Activated T-cell treated with anti-CD3 and anti-CD28 coated beads for 1 hour (primary cell): Measurements from ENCODE around the gene CLCNKB.
"Not testable (repeated sequence)": the region's sequence is repeated elsewhere in the genome, so short reads cannot be mapped to it uniquely, and the experiment has no call there.

ENCODE experiments used
- DNase-seq: peaks from one replicate; pipeline ENCODE4 v3.0.0-alpha.2; 2020; ENCODE audit warnings: low read depth

Gene CLCNKB

DNA sequence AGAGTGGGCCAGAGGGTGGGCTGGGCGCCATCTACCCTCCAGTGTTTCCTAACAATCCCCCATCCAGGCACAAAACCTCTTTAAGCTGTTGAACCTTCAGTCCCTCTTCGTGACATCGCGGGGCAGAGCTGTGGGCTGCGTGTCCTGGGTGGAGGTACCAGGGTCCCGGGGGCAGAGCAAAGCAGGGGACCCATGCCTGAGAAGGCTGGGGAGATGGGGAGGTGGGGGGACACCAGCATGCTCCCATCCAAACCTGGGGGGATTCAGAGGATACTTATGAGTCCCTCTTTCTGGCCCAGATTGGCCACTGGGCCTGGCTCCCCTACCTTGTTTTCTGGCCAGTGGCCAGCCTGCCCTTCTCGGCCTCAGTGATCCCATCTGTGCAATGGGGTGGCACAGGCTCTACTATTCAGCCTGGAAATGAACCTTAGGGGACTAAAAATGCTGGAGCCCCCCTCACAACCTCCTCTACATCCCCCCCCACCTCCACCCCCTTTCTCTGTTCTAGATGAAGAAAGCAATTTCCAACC is 10.4 kb upstream of the CLCNKB start:
- DNase-seq = not testable (repeated sequence)

DNA sequence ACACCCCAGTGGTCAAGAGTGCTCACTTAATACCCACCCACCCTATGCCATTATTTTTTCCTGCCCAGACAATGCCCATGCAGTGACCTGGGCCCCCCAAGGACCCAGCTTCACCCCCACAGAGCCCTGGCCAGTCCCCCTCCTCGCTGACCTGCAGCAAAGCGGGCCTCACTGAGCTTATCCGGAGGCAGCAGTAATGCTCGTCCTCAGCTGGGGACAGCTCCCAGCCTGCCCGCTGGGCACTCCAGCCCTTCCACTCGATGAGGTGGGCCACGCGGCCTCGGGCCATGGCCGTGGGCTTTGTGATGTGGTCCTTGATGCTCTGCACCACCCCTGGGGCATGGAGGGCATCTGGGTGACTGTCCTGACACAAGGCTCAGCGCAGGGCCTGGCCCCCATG is 7.1 kb upstream of the CLCNKB start:
- not testable (repeated sequence) for DNase-seq

DNA sequence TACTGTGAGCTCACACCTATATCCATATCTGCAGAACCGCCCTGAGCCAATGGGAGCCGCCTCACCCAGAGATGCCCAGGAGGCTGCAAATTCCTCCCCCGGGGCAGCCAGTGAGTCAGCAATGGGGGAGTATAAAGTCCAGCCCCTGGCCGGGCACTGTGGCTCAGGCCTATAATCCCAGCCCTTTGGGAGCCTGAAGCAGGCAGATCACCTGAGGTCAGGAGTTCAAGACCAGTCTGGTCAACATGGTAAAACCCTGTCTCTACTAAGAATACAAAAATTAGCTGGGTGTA is 5.0 kb upstream of the CLCNKB start:
- DNase-seq = no peak

DNA sequence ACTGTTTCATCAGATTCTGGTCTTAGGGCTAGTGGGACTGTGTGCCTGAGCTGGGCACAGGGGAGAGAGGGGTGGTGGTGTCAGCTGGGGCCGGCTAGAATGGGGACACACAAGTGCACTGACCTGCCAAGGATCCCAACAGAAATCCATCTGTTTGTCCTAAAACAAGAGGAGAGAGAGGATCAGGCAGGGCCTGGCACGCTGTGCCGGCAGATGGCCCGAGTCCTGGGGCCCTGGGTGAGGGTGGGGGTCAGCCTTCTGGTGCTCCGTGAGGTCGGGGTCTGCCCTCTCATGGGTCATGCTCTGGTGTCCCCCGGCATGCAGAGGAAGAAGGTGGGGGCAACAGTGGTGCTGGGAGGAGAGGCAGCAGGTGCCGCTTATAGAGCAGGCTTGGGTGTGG is 3.7 kb upstream of the CLCNKB start:
- DNase-seq = not testable (repeated sequence)

DNA sequence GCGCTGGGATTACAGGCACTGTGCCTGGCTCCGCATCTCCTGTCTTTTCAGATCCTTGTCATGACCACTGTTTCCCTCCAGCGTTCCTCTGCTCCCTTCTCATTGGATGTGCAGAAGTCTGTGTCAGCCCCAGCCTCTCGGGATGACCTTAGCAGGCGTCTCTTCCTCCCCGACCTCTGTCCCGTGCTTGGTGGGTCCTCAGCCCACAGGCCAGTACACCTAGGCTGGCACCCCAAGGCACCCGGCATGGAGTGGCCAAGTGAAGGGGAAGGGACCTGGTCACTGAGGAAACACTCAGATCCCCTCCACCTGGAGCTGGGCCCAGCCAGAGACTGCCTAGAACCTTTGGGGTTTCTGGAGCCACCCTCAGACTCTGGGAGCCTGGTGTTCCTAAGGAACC is 2.4 kb upstream of the CLCNKB start:
- no peak for DNase-seq

DNA sequence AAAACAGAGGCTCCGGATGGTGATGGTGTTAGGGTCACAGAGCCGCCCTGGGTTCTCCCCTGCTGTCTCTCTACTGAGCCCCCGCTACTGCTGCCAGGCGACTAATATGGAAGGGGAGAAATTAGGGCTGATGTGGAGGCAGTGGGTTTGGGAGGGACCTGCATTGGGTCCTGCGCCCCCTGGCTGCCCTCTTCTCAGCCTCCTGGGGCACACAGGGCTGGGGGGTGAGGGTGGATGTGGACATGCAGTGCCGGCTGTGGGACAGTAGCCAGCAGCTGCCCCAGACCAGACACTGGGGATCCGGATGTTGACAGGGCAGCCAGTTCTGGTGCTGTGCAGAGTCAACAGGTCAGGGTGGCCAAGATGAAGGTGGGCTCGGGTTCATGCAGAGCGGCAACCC is 1.5 kb upstream of the CLCNKB start:
- DNase-seq = no peak

DNA sequence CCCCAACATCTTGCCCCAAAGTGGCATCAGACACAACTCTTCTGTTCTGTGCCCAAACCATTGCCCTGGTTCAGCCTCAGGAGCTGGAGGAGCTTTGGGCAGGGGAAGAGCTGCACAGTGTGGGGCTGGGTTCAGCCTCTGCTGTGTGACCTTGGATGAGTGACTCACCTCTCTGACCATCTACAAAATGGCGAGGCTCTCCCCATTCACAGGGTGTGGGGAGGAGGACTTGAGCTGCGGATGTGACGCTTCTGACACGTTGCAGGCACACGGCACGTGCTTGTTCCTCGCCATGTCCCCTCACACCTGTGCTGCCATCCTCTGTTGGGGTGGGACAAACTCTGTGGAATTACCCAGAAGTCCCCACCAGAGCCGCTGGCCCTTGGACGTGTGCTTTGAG is 928 bp upstream of the CLCNKB start:
- not testable (repeated sequence) for DNase-seq

DNA sequence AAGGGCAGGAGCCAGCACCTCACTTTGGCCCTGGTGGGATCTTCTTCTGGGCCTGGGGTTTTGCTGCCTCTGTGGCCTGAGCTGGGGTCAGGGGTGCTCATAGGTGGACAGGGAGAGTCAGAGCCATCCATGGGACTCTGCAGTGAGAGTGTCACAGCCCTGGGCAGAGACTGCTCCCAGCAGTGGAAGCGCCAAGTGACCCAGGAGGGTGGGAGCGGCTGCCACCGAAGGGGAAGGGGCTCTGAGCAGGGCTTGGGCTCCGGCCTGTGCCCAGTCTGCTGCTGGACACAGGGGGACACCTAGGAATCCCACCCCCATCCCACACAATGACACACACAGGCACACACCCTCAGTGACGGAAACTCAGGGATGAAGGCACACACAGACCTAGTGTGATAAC is 368 bp downstream of the CLCNKB start:
- no peak for DNase-seq

DNA sequence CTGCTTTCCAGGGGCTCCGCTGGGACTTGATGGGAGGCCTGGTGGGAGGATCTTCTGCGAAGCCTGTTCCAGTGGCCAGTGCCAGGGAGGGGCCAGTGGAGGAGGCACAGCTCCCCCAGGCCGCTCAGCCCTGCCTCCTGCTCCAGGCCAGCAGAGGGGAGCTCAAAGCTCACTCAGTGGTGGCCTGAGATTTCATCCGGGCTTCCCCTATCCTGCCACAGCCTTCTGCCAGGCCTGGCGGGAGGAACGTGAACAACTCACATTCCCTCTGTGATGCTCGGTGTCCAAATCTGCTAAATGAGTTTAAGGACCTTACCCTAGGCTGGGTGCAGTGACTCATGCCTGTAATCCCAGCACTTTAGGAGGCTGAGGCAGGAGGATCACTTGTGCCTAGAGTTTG is 3.3 kb downstream of the CLCNKB start:
- DNase-seq = no peak

DNA sequence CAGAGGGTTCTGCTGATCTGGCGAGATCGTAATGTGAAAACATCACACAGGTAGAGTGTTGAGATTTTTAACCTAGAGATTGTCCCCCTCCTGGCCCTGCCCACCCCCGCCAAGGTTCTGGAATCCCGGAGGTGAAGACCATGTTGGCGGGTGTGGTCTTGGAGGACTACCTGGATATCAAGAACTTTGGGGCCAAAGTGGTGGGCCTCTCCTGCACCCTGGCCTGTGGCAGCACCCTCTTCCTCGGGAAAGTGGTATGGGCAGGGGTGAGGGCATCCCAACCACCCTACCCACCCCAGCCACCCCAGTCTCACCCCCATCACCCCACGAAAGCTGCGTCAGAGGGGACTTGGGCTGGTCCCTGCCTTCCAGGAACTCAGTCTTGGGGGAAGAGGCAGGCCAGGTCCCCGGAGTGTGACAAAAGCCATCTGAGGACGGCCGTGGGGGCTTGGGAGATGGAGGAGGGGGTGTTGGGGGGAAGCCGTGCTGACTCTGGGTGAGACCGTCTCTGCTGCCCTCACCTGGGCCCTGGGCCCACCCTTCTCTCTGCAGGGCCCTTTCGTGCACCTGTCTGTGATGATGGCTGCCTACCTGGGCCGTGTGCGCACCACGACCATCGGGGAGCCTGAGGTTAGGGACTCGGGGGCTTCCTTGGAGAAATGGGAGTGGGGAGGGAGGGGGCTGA is 4.4 kb downstream of the CLCNKB start:
- no peak for DNase-seq

DNA sequence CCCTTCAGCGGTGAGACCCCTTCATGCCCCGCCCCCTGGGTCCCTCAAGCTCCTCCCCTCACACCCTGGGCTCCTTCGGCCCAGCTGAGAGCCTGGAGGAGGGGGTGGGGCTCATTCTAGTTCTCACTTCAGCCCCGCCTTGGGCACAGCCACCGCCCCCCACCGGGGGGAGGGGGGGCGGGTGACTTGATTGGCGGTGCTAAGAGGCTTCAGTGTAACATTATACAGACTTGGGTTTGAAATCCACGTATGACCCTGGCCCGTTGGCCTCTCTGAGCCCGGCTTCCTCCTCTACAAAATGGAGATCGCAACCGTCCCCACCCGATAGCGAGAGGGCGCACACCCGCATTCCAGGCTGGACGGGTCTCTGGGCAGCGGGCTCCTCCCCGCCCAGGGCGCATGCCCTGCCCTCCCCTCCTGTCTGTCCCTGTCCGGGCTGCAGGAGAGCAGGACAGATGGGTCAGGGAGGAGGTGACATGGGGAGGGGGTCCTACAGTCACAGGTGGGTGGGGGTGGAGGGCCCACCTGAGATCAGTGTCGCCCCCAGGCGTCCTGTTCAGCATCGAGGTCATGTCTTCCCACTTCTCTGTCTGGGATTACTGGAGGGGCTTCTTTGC is 5.1 kb downstream of the CLCNKB start:
- DNase-seq = peak; percentile 35

DNA sequence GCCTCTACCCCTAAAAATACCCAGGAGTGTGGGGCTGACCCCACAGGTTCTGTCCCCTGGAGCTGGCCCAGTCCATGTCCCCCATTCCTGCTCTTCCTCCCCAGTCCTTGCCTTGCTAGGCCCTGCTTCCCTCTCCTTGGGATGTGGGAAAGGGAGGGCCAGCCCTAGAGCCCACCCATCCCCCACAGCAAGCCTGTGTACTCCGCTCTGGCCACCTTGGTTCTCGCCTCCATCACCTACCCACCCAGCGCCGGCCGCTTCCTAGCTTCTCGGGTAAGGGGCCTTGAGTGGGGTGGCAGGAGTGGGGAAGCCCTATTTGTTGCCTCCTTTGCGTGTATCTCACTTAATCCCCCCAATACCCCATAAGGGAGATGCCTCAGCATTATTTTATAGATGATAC is 6.7 kb downstream of the CLCNKB start:
- no peak for DNase-seq

DNA sequence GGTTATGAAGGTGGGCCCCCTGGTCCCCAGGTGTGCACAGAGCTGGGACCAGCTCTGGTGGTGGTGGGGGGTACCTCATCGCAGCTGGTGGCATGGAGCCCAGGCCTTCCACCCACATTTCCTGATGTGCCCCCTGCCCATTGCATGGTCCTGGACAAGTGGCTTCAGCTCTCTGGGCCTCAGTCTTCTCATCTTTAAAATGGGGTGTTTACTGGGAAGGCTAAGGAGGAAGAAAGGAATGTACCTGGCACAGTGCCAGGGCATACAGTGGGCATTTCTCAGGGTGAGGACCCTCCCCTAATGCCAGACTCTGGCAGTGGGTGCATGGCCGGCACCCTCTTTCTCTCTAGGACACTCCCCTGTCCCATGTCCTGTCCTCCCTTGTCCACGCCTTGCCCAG is 7.5 kb downstream of the CLCNKB start:
- no peak for DNase-seq

DNA sequence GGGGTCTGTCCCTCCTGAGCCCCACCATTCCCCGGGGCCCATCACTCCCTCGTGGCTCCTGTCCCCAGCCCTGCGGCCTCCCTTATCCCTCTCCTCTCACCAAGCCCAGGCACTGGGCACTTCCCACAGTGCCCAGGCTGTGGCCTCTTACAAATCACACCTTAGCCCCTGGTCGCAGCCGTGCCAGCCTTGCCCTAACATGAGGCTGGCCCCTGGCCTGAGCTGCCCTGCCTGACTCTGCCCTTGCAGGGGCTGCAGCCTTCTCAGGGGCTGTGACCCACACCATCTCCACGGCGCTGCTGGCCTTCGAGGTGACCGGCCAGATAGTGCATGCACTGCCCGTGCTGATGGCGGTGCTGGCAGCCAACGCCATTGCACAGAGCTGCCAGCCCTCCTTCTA is 8.4 kb downstream of the CLCNKB start:
- DNase-seq = not testable (repeated sequence)

DNA sequence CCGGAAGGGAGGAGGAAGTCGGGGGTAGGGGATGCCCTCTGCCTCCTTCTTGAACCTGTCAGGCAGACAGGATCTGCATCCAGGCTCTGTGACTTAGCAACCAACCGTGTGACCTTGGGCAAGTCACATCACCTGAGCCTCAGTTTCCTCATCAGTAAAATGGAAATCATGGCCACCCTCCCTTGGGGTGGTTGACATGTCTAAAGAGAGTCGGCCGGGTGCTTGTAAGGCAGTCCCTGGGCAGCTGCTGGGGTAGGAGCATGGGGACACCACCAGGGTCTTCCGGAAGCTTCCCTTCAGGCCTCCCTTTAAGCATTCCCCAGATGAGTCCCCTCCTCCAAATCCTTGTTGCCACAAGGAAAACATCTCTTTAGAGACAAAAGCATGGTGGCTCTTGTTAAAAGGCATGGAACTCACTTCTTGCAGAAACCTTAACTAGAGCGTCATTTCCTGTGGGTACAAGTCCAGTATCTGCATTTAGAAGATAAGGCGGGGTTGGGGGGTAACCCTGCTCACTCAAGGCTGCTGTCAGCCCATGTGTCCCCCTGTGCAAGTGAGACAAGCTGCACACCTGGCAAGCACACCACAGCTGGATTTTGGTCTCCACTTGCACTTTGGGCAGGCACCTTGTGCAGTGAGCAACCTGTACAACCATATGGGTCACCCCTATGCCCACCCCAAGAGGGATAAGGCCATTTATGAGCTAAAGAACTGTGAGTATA is 10.4 kb downstream of the CLCNKB start:
- DNase-seq = no peak

DNA sequence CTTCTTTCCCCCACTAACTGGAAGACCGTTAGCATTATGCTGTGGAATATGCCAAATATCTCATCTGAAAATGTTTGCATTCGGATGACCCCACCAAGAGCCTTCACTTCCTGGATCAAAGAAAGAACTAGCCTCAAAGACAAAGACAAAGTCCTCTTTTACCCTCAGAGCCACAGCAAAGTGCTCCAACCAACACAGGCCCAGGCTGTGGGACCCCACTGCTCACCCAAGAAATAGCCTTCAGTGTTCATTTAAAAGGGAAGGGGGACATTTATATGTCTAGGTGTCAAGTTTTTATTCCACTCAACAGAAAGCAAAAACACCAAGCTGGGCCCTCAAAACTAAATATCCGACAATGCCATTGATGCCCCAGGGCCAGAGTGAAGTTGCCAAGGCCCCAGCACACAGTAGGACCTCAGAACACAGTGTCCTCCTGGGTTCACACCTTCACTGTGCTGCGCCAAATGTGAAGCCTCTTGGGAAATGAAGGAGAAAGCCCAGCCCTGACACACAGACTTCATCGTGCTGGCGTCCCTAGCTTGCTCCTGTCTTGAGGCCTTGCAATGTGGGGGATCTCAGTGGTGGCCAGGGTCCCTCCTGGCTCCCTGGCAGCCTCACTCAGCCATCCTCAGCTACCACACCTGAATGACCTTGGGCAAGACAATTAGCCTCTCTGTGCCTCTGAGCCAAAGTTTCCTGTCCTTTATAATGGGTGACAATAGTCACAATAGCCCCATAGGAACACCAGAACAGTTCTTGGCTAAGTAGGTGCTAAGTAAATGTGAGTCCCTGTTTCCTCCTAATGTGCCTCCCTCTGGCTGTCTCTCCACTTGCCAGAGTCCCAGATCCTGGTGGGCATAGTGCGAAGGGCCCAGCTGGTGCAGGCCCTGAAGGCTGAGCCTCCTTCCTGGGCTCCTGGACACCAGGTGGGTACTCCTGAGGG is 11.3 kb downstream of the CLCNKB start:
- DNase-seq = no peak

DNA sequence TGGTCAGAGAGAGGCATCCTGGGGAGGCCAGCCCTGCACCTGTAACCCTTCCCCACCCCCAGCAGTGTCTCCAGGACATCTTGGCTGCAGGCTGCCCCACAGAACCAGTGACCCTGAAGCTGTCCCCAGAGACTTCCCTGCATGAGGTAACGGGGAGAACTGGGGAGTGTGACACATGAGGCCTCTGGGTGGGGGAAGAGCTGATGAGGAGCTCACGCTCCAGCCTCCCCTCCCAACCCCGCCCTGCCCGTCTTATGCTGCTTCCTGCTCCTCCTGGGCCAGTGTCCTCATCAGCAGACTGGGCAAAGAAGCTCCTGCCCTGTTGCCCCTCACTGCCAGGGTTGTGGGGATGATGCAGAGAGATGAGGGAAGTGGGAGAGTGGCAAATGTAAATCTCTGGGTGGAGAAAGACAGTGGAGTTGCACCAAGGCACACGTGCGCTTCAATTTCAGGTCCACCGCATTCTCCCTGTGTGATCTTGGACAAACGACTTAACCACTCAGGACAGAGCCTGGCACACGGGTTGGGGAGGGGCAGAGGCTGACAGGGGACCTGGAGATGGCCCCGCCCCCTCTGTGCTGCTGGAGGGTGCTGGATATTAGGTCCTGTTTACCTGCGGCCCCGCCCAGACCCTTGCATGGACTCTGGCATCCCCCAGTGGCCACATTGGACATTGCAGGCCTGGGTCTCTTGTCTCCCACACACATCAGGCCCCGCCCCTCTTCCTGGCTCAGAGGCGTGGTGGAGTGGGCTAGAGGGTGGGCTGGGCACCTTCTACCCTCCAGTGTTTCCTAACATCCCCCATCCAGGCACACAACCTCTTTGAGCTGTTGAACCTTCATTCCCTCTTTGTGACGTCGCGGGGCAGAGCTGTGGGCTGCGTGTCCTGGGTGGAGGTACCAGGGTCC is 12.3 kb downstream of the CLCNKB start:
- DNase-seq = peak; percentile 85

DNA sequence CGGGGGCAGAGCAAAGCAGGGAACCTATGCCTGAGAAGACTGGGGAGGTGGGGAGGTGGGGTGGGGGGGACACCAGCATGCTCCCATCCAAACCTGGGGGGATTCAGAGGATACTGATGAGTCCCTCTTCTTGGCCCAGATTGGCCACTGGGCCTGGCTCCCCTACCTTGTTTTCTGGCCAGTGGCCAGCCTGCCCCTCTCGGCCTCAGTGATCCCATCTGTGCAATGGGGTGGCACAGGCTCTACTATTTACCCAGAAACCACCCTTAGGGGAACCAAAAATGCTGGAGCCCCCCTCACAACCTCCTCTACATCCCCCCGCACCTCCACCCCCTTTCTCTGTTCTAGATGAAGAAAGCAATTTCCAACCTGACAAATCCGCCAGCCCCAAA is 12.9 kb downstream of the CLCNKB start:
- DNase-seq = not testable (repeated sequence)

DNA sequence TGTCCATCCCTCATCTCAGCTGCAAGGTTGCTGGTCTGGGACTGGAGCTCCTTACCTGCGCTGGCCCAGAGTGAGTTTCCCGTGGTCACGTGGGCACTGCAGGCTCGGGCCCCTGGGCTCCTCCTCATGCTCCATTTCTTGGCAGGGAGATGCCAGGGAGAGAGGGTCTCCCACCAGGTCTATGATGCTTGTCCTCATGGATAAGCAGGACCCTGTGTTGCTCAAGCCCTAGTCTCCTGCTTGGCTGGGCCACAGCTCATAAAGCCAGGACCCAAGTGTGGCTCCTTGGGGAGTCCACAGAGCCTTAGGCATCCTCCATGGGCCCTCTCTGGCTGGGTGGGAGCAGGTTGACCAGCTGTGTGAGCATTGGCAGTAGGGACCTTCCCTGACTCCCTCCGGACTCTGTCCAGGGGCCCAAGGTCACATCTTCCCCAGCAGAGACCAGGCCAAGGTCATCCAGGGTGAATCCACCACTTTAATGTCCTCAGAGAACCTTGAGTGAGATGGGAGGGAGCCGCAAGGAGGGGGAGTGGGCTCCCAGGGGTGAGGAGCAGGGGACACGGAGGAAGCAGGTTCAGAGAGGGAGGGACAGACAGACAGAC is 13.8 kb downstream of the CLCNKB start:
- not testable (repeated sequence) for DNase-seq

DNA sequence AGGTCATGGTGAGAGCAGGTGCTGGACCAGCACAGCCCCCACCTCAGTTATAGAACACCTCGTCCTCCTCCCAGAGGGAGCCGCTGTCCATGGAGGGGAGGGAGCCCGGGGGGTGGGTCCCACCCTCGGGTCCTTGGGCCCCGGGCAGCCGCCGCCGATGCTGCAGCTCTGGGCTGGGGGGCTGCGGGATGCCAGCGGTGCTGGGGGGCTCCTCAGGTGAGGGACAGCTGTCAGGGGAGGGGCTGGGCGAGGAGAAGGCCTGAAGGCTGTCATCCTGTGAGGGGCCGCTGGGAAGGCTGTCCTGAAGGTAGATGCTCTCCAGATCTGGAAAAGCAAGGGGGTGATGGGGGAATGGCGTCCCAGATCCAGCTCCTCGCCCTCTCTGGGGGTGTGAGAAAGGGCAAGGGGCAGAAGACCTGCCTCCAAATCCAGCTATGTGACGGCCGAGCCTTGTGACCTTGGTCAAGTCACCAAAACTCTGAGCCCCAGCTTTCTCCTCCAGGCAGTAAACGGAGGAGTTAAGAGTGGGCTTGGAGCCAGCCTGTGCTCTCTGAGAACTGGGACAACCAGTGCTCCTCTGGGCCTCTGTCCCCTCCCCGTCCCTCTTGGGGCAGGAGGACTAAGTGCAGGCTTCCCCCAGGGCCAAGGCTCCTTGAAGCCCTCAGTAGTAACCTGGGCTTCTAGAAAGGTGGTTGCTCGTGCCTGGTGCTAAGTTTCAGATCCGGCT is 15.0 kb downstream of the CLCNKB start:
- not testable (repeated sequence) for DNase-seq
